HCT116 (cell line): ENCODE results near the gene SMAD9. TPM values are rescaled to one million over a fixed set of nuclear protein-coding genes. Genes with fewer than 3 reads are reported as not detected.

Experiments
- ATAC-seq: fragments of 200-7000 bp; cut with Tn5 transposase; 2 replicates; pipeline ENCODE4 v1.9.1; 2020; ENCODE audit warnings: mild to moderate bottlenecking, moderate library complexity
- BruUV-seq: library from RNA; stranded (reverse); fragments of 400-500 nt; replicated peaks from 2 replicates; lab custom pipeline; 2021; lab: Mats Ljungman, UMichigan
- CTCF ChIA-PET: fragments of 300-600 bp; sonication (Branson Sonifier 250); formaldehyde crosslinking; loops from one replicate; lab custom pipeline; 2021; ENCODE audit warnings: antibody characterized with exemption; lab: Charles Lee
- POLR2A ChIA-PET: fragments of 300-600, 350-600 bp; sonication (Branson Sonifier 250); formaldehyde crosslinking; loops from one replicate; lab custom pipeline; 2021; ENCODE audit warnings: antibody characterized with exemption; lab: Charles Lee
- RAD21 ChIA-PET, 2 experiments: fragments of 300-600 bp; sonication (Branson Sonifier 250); formaldehyde crosslinking; loops; one replicate each; lab custom pipeline; 2023; ENCODE audit warnings: low total read pairs in 2 of 2; ENCODE audit not compliant: uncharacterized antibody in 2 of 2, unreplicated experiment in 2 of 2, low non-redundant PET in 1 of 2; lab: Charles Lee
- DNase-seq: peaks from one replicate; pipeline ENCODE4 v3.0.0-alpha.2; 2010; ENCODE audit warnings: low read depth, low spot score
- H2AFZ ChIP-seq: fragments of 200-600 bp; shearing (Covaris generic), sonication (generic); 2 replicates; pipeline ENCODE4 v1.6.1; 2017; ENCODE audit warnings: low read depth, mixed run types, mixed read lengths, antibody characterized with exemption, low read length; ENCODE audit not compliant: poor library complexity, severe bottlenecking
- H3K27ac ChIP-seq: 2 replicates; pipeline ENCODE4 v1.5.1; 2012; ENCODE audit warnings: low read depth, low read length
- H3K27me3 ChIP-seq: fragments of 200-600 bp; sonication (generic); 2 replicates; pipeline ENCODE4 v1.6.1; 2016; ENCODE audit warnings: mixed run types, low read length, mixed read lengths; ENCODE audit not compliant: insufficient read depth
- H3K36me3 ChIP-seq, 2 experiments: fragments of 200-500 bp in 1 of 2; fragments of 200-600 bp in 1 of 2; sonication (Bioruptor generic) in 1 of 2; sonication (generic) in 1 of 2; 2 replicates each; pipeline versions ENCODE4 v1.5.1 to v1.6.1; 2014 to 2016; ENCODE audit warnings: low read length in 2 of 2, inconsistent platforms in 1 of 2, mixed read lengths in 1 of 2, mixed run types in 1 of 2; ENCODE audit not compliant: insufficient read depth in 2 of 2, control insufficient read depth in 1 of 2
- H3K4me1 ChIP-seq, 2 experiments: fragments of 200-600 bp in 1 of 2; sonication (generic) in 1 of 2; 2 replicates each; pipeline versions ENCODE4 v1.5.1 to v1.6.1; 2012 to 2017; ENCODE audit warnings: low read length in 2 of 2, inconsistent platforms in 1 of 2, mild to moderate bottlenecking in 1 of 2, mixed read lengths in 1 of 2, mixed run types in 1 of 2, moderate library complexity in 1 of 2; ENCODE audit not compliant: insufficient read depth in 2 of 2, control insufficient read depth in 1 of 2
- H3K4me2 ChIP-seq: fragments of 200-600 bp; sonication (generic); 2 replicates; pipeline ENCODE4 v1.6.1; 2017; ENCODE audit warnings: mixed run types, low read length, mixed read lengths
- H3K4me3 ChIP-seq, 2 experiments: fragments of 200-600 bp in 1 of 2; sonication (generic) in 1 of 2; replicated peaks in 1 of 2; 2 replicates each; pipeline ENCODE4 v1.5.1; 2011 to 2016; ENCODE audit warnings: low read length in 2 of 2, control low read depth in 1 of 2, low read depth in 1 of 2, mild to moderate bottlenecking in 1 of 2, mixed read lengths in 1 of 2, mixed run types in 1 of 2
- H3K79me2 ChIP-seq: fragments of 200-600 bp; sonication (generic); 2 replicates; pipeline ENCODE4 v1.6.1; 2017; ENCODE audit warnings: mild to moderate bottlenecking, mixed run types, low read length, moderate library complexity, mixed read lengths; ENCODE audit not compliant: insufficient read depth
- H3K9ac ChIP-seq: fragments of 200-600 bp; sonication (generic); 2 replicates; pipeline ENCODE4 v1.6.1; 2016; ENCODE audit warnings: low read length, mixed read lengths
- H3K9me2 ChIP-seq: fragments of 200-600 bp; sonication (generic), shearing (Covaris generic); 2 replicates; pipeline ENCODE4 v1.6.1; 2017; ENCODE audit warnings: mixed run types, mild to moderate bottlenecking, moderate library complexity; ENCODE audit not compliant: insufficient read depth
- H3K9me3 ChIP-seq, 2 experiments: fragments of 200-500 bp in 1 of 2; fragments of 200-600 bp in 1 of 2; sonication (Bioruptor generic) in 1 of 2; sonication (generic) in 1 of 2; 2 replicates each; pipeline ENCODE4 v1.6.1; 2014 to 2017; ENCODE audit warnings: low read length in 2 of 2, mixed read lengths in 2 of 2, inconsistent platforms in 1 of 2, low read depth in 1 of 2, mild to moderate bottlenecking in 1 of 2, mixed run types in 1 of 2, moderate library complexity in 1 of 2; ENCODE audit not compliant: control insufficient read depth in 1 of 2, insufficient read depth in 1 of 2
- H4K20me1 ChIP-seq: fragments of 200-600 bp; sonication (generic), shearing (Covaris generic); 2 replicates; pipeline ENCODE4 v1.6.1; 2017; ENCODE audit warnings: mixed run types, mild to moderate bottlenecking, moderate library complexity; ENCODE audit not compliant: insufficient read depth
- YY1 ChIP-seq: IDR thresholded peaks from 2 replicates; pipeline ENCODE4 v1.6.1; 2011; ENCODE audit warnings: low read length, low read depth, moderate library complexity, mild to moderate bottlenecking; ENCODE audit not compliant: insufficient replicate concordance; ENCODE audit errors: extremely low read depth
- ZNF274 ChIP-seq: fragments of 200-500 bp; sonication (Bioruptor generic); IDR thresholded peaks from 2 replicates; pipeline ENCODE4 v1.6.1; 2014; ENCODE audit warnings: mild to moderate bottlenecking, low read depth, low read length, inconsistent platforms
- intact Hi-C: fragments of 100-400 bp; cut with micrococcal nuclease; formaldehyde crosslinking; loops from 2 replicates; pipeline ENCODE4 v1.10.0; 2022
- total RNA-seq: library from RNA; stranded (reverse); gene quantifications from one replicate; pipeline ENCODE4 v1.2.1, GENCODE V29; 2021; ENCODE audit not compliant: unreplicated experiment
- TF ChIP-seq, protein P1 (sequence below), 3 experiments: fragments of 200-600 bp in 1 of 3; sonication (generic) in 1 of 3; IDR thresholded peaks in 2 of 3; conservative IDR thresholded peaks in 1 of 3; 2 replicates each; pipeline ENCODE4 v1.5.1; 2012 to 2017; ENCODE audit warnings: low read depth in 2 of 3, low read length in 2 of 3, antibody characterized with exemption in 1 of 3, borderline replicate concordance in 1 of 3, control low read depth in 1 of 3, mild to moderate bottlenecking in 1 of 3, mixed read lengths in 1 of 3, mixed run types in 1 of 3, moderate library complexity in 1 of 3; ENCODE audit not compliant: insufficient read depth in 1 of 3
- TF ChIP-seq, protein P2 (sequence below): IDR thresholded peaks from 2 replicates; pipeline ENCODE4 v1.6.1; 2012
- TF ChIP-seq, protein P3 (sequence below): IDR thresholded peaks from 2 replicates; pipeline ENCODE4 v1.6.1; 2011; ENCODE audit warnings: mild to moderate bottlenecking, low read length, moderate library complexity; ENCODE audit not compliant: insufficient replicate concordance; ENCODE audit errors: extremely low read depth

Gene SMAD9
- total RNA-seq, 1 experiment from 2014 or later, result 4.3 TPM

DNA sequence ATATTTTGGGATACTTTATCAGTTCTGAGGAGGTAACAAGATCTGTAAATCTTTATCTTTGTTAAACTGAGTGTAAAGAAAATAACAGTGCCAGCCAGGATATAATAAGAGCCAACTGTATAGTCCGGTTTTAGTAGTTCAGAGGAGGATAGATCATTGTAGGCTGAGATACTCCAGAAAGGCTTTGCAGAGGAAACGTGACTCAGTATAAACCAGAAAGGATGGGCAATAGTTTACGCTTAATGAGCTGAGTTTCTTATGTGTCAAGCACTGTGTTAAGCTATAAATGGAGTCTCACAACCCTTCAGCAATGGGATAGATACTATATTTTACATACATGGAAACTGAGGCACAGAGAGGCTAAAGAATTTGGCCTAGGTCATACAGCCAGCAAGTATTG is 97.3 kb downstream of the SMAD9 start:
- H3K27me3 ChIP-seq, result no peaks in the 10 kb centered on the region
- BruUV-seq, result no TSS peak
- H4K20me1 ChIP-seq, result no peaks in the 10 kb centered on the region
- no peak overlapping the region for H2AFZ ChIP-seq
- H3K9ac ChIP-seq, result no peak overlapping the region
- H3K27ac ChIP-seq, result no peak overlapping the region
- no peaks in the 10 kb centered on the region for H3K9me2 ChIP-seq
- H3K9me3 ChIP-seq, result no peaks in the 10 kb centered on the region
- H3K4me1 ChIP-seq, result peaks cover 3 to 21% of the 10 kb centered on the region in 2 experiments; a peak in 3 of 4 replicates
- no peak for ATAC-seq
- CTCF ChIA-PET, result no interaction called here
- intact Hi-C loops, result no loop called here
- H3K36me3 ChIP-seq, result 0 out of 4 replicates have a peak, but pooled peaks cover 0 to 5% of the 10 kb centered on the region in 2 experiments
- RAD21 ChIA-PET, result no interaction called here
- no peak for DNase-seq
- H3K79me2 ChIP-seq, result peaks cover 49% of the 10 kb centered on the region
- POLR2A ChIA-PET, result interaction anchor here (0.6 kb wide), 1 partner anchor 150 kb away, joined by 3 read pairs; no protein-coding TSS in a partner anchor
- no peak overlapping the region for H3K4me3 ChIP-seq
- H3K4me2 ChIP-seq, result no peak overlapping the region
- TF ChIP-seq, protein P1, sequence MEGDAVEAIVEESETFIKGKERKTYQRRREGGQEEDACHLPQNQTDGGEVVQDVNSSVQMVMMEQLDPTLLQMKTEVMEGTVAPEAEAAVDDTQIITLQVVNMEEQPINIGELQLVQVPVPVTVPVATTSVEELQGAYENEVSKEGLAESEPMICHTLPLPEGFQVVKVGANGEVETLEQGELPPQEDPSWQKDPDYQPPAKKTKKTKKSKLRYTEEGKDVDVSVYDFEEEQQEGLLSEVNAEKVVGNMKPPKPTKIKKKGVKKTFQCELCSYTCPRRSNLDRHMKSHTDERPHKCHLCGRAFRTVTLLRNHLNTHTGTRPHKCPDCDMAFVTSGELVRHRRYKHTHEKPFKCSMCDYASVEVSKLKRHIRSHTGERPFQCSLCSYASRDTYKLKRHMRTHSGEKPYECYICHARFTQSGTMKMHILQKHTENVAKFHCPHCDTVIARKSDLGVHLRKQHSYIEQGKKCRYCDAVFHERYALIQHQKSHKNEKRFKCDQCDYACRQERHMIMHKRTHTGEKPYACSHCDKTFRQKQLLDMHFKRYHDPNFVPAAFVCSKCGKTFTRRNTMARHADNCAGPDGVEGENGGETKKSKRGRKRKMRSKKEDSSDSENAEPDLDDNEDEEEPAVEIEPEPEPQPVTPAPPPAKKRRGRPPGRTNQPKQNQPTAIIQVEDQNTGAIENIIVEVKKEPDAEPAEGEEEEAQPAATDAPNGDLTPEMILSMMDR (IDR thresholded peaks at IDR 0.05 in 2 of 3, conservative IDR thresholded peaks at IDR 0.05 in 1 of 3; ENCODE audit: borderline replicate concordance in 1 of 3, insufficient read depth in 1 of 3, low read depth in 2 of 3, low read length in 2 of 3), result no peak
- TF ChIP-seq, protein P2, sequence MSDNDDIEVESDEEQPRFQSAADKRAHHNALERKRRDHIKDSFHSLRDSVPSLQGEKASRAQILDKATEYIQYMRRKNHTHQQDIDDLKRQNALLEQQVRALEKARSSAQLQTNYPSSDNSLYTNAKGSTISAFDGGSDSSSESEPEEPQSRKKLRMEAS, result no peak
- TF ChIP-seq ZNF274 (no peak), YY1 (no peak)
- TF ChIP-seq, protein P3, sequence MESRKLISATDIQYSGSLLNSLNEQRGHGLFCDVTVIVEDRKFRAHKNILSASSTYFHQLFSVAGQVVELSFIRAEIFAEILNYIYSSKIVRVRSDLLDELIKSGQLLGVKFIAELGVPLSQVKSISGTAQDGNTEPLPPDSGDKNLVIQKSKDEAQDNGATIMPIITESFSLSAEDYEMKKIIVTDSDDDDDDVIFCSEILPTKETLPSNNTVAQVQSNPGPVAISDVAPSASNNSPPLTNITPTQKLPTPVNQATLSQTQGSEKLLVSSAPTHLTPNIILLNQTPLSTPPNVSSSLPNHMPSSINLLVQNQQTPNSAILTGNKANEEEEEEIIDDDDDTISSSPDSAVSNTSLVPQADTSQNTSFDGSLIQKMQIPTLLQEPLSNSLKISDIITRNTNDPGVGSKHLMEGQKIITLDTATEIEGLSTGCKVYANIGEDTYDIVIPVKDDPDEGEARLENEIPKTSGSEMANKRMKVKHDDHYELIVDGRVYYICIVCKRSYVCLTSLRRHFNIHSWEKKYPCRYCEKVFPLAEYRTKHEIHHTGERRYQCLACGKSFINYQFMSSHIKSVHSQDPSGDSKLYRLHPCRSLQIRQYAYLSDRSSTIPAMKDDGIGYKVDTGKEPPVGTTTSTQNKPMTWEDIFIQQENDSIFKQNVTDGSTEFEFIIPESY, result no peak
- TF ChIP-seq, all 23 proteins: peak for 0
